Mammary epithelial cell (primary cell): ENCODE results near the gene EXTL1.

ENCODE experiments used
- CTCF ChIP-seq, 2 donors: IDR thresholded peaks in 1 of 2; conservative IDR thresholded peaks in 1 of 2; 2 replicates each; pipeline ENCODE4 v1.5.1; 2011 to 2012; ENCODE audit warnings: inconsistent platforms in 2 of 2, low read length in 2 of 2, mild to moderate bottlenecking in 2 of 2, control low read depth in 1 of 2, low read depth in 1 of 2; ENCODE audit not compliant: insufficient read depth in 1 of 2; ENCODE audit errors: extremely low read depth in 1 of 2
- EZH2 ChIP-seq: IDR thresholded peaks from 2 replicates; pipeline ENCODE4 v1.6.1; 2012; ENCODE audit warnings: low read length, inconsistent platforms, borderline replicate concordance

DNA sequence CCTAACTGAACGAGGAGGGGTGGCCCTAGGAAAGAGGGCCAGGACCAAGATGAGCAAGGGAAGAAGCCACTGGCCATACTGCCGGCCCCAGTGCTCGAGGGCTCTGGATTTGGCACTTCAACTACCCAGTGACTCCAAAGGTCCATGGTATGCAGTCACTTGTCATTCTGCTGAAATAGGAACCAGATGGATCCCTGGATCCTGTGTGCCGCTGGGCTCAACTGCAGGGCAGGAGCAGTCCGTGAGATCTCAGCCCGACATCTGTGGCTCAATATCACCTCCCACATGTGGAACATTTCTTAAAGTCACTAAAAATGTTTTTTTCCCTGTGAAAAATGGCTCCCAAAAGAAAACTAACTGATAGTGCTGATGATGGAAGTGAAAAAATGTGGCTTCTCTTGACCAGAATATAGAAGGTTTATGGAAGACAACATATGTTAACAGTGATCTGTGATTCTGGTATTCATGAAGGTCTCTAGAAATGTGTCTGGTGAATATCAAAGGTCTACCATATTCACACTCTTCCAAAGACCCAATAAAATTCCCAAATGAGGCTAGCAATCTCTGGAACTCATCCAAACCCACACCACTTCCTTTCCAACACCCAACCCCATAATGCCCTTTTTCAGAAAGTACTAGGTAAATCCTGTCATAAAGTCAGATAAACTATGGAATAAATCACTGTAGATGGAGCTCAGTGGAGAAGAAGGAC lies 47.8 kb upstream of the EXTL1 start:
- TF ChIP-seq CTCF (conservative IDR thresholded peaks at IDR 0.05 in 1 of 2, IDR thresholded peaks at IDR 0.05 in 1 of 2; ENCODE audit: extremely low read depth in 1 of 2, insufficient read depth in 1 of 2, low read depth in 1 of 2, low read length in 2 of 2) (no peak), EZH2 (no peak)
